ENCODE data around the gene PRG3.

DNA sequence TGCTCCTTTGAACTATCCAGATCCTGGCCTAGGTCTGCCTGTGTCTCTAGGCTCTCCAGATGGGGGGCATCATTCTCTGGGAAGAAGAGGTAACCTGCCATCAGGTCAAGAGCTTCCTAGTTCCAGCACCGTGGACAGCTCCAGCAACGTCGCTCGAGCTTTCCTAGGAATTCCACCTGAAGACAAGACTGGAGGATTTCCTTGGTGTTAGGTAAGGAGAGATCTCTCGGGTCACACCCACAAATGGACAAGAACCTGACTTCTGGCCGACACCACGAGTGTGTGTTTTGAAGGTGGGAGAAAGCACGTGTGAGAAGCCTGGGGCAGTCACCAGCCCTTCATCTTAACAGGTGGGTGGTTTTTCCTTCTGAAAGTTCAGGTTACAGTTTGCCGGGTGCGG, 1.2 kb downstream of the PRG3 start:
- no peak for TF ChIP-seq EZH2 (IDR thresholded peaks at IDR 0.05; ENCODE audit: insufficient read depth, poor library complexity, severe bottlenecking)
- no peak for TF ChIP-seq EZH2phosphoT487 (IDR thresholded peaks at IDR 0.05; ENCODE audit: insufficient read depth, low read depth)
